ENCODE data around the gene CCDC167. TPM values are rescaled to one million over a fixed set of nuclear protein-coding genes. Genes with fewer than 3 reads are reported as not detected.

CCDC167 gene
- total RNA-seq, 1 donor from 2014 or later = 28.4 TPM

GRCh38 chr6:37433657-37434271 lies 65.9 kb downstream of the CCDC167 start:
- no peak for TF ChIP-seq CTCF (IDR thresholded peaks at IDR 0.05)
- H3K4me3 ChIP-seq = peak overlapping the region; percentile 87 to 94
- peak overlapping the region; percentile 94 to 95 for H3K27ac ChIP-seq
- DNase-seq (ENCODE audit: low spot score in 2 of 2) = no peak
- H3K9me3 ChIP-seq = no peaks in the 10 kb centered on the region
- H3K36me3 ChIP-seq = peaks cover 15 to 30% of the 10 kb centered on the region in 2 donors
- intact Hi-C loops (cut with DNase I) = loop anchor here (5.0 to 10.0 kb wide), 3 partner anchors 66 to 109 kb away; no protein-coding TSS in a partner anchor
- H3K27me3 ChIP-seq = no peaks in the 10 kb centered on the region
- H3K4me1 ChIP-seq = peaks cover 4 to 8% of the 10 kb centered on the region in 2 donors

Other genes with a start within 250 kb of the CCDC167 start
- gene TBC1D22B, start 242.1 kb downstream of the CCDC167 start, total RNA-seq = 11.1 TPM
- not detected for gene TMEM217, start 241.7 kb downstream of the CCDC167 start, total RNA-seq
- gene RNF8, start 145.9 kb downstream of the CCDC167 start, total RNA-seq = 7.3 TPM
- 24.5 TPM for gene CMTR1, start 66.7 kb downstream of the CCDC167 start, total RNA-seq
- gene MDGA1, start 198.0 kb upstream of the CCDC167 start, total RNA-seq = 8.8 TPM